T-helper 1 cell (primary cell): ENCODE data around the gene MLLT10.

ENCODE experiments used
- DNase-seq, 5 donors: peaks; one replicate each; pipeline ENCODE4 v3.0.0-alpha.2; 2012 to 2020

Gene MLLT10

DNA sequence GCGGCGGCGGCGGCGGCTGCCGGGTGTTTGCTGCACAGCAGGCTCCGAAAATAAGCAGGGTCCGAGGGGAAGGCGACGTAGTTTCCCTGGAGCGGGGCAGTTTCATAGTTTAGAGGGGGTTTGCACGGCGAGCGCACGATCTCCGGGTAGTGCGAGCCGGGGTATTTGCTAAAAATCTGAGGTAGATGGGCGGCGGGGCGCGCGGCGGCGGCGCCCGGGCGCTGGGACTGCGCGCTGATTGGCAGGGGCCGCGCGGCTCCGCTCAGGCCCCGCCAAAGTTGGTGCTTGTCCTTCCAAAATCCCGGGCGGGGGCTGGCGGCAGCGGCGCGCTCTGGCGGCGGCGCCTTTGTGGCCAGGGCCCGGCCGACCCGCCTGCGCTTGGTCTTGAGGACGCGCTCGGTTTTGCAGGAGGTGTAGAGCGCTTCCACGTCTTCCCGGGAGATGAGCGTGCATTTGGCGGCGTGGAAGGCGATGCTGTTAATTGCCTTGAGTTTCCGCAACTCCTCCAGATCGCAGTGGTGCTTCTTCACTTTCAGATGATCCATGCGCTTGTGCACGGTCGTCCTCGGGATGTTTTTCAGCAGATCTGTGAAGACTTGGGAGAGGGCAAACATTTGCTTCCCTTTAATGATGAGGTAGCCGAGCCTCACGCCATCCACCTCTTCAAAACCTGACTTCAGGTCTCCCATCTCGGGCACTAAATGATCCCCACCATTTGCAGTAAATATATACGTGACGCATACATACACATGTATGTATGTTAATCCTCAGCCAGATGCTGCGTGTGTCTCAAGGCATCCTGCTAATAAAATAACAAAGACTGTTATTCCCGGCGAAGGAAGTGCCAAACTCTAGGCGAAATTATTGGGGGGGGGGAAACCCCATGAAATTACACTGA is 16.6 kb upstream of the MLLT10 start:
- no peak for DNase-seq

DNA sequence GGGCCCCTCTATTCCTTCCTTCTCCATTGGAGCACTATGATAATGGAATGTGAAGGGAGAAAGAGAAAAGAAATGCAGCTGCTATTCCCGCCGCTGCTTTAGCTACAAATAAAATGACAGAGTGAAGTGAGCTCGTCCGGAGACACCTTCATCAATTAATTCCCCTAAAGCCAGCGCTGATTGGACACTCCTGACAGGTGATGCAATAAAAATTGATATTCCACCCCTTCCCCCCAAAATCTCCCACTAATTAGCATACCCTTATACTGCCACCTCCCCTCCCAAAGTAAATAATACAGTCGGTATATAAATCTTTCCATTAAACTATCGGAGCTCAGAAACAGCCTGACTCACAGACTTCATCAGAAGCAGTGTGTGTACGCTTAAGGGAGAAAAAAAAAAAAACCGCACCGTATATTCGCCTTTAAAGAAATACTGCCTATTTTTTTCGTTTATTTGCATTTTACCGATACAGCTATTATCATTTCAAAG is 15.8 kb upstream of the MLLT10 start:
- DNase-seq: no peak

DNA sequence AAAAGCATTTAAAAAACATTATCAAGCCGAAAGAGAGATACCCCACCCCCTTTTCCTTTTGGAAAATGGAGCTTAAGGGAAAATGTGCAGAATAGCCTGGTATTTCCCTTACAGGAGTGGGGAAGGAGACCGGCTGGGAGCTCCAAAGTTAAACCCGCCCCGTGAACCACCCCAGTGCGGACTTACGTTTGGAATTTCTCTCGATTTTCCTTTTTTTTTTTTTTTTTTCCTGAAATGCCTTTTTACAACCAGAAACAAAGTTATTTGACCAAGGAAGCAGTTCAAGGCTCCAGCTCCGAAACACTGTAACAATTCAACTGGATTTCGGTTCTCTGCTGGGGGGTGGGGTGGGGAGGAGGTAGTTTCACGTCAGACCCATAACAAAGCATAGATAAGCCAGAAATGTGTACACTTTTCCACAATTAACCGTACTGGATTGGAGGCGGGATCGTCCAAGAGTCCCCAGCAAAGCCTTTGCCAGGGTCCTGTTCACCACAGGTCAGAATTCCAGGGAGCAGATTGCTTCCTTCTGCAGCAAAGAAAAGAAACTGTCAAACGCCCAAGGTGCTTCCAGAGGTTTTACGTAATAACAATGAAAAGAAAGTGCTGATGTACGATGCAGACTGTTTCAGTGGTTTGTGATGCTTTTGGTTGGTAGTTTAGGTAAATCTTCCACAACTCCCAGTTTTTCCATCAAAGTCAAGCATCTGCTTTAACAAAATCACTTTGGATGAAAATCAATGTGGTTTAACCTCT is 15.2 kb upstream of the MLLT10 start:
- DNase-seq: no peak

DNA sequence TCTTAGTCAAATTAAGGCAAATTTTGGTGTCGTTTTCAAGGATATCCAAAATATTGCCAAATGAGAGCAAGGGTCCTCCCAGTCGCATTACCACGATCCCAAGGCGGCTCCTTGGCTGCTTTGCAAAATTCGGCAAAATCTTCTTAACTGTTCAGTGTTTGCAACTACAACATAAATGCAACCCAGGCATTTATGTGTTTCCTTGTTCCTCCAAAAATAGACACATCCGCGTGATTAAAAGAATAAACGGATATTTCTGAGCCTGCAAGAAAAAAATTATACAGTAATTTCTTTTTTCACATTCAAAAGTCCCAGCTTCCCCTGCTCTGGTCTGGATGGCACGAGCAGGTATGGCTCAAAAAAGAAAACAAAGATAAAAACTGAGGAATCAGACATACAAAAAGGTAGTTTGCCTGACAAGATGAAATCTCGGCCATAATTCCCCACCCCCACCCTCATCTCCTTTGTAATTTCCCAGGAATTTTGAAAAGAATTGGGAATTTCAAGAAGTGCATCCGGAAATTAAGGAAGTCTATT is 14.6 kb upstream of the MLLT10 start:
- no peak for DNase-seq

DNA sequence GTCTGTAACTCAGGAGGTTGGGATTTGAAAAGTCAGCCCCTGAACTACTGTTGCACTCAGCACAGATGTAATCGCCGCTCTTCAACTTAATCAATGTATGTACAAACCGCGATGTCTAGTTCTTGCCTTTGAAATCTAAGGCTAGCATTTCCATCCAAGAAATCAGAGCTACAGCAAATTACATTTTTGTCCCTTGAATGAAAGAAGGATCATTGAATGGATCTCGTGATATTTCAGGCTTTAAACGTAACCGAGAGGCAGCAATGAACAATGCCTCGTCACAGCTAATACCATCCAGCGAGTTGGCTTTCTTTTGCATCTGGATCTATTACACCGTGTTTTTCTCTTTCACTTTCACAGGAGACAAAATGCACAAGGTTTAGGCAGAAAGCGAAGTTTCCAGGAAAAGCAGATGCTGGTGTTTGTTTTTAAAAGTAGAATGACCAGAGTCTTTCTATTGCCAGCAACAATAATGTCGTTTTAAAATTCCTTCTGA is 14.0 kb upstream of the MLLT10 start:
- DNase-seq: peak in 1 of 5 donors; percentile 66

GRCh38 chr10:21520509-21520908 is 13.5 kb upstream of the MLLT10 start:
- no peak for DNase-seq

DNA sequence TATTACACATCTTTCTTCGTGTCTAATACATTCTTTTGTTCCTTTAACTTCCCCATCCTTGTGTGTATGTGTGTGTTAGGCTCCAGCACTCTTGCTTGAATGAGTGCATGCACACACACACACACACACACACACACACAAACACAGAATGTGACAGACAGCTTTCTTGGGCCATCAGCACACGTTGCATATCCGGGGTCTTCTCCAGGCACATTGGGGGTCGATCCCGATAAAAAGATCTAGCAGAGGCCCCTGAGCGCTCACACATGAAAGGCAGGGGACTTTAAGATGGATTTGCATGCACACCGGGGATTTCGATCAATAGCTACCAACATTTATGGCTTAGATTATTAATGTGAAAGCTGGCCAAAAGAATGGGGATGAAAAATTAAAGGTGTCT is 13.1 kb upstream of the MLLT10 start:
- DNase-seq: no peak

DNA sequence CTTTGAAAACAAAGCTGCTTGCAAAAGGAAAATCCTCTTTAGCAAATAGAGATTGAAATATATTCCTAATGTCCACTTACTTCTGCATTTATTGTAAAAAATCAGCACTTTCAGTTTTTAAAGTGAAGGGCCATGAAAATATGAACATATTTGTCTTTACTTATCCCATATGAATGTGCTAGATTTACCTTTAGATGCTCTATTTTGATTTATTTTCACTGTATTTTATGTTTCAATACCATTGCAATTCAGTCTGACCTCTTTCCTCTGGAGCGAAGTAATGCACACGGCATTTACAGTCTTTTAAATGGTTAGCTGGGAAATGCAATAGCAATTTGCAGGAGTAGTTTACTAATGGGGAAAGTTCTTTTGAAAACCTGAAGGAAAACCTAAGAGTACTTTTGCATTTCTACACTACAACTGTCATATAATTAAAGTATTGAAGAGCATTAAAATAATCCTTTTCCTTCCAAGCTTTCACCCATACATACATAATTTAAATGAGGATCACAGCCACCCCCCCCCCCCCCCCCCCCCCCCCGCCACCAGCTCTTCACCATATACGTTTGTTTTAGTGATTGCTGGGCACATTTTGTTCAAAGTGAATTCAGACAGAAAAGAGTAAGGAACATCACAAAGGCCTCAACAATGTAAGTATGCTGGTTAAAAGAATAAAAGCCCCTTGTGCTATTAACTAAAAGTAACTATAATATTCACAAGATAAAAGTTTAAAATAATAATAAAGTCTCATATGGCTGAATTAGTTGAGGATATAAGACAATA is 12.1 kb upstream of the MLLT10 start:
- no peak for DNase-seq

GRCh38 chr10:21522631-21523406 is 11.2 kb upstream of the MLLT10 start:
- no peak for DNase-seq

DNA sequence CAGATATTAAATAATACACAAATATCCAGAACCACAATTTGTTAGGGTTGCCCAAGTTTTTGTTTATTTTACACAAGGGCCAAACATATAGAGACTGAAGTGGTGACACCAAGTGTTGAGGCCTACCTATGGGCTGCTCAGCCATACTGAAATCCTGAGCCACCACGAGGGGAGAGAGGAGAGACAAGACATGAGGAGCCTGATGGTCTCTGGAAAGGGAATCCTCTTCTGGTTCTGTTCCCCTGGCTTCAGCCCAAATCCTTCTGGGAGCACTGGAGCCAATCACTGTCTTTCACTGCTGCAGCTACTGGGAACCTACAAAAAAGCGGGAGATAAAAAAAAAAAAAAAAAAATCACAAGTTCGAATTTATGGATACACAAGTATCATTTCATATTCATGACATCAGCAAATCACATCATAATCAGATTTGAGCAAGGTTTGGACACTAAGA is 10.4 kb upstream of the MLLT10 start:
- no peak for DNase-seq

DNA sequence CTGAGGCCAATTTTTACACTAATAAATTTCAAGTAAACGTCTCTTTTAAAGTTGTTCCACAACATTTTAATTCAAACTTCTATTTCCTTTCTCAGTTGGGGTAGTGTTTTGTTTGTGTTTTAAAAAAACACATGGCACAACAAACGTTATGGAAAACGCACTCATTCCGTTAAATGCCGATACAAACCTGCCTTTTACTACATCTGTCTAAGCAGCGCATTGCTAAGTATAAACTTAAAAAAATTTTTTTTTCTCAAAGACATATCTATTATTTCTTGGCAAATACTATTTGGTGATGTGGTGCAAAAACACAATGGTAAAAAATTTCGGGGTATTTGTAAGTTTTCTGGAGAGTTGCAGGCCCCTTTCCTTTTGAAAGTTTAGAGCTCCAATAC is 9.9 kb upstream of the MLLT10 start:
- no peak for DNase-seq

DNA sequence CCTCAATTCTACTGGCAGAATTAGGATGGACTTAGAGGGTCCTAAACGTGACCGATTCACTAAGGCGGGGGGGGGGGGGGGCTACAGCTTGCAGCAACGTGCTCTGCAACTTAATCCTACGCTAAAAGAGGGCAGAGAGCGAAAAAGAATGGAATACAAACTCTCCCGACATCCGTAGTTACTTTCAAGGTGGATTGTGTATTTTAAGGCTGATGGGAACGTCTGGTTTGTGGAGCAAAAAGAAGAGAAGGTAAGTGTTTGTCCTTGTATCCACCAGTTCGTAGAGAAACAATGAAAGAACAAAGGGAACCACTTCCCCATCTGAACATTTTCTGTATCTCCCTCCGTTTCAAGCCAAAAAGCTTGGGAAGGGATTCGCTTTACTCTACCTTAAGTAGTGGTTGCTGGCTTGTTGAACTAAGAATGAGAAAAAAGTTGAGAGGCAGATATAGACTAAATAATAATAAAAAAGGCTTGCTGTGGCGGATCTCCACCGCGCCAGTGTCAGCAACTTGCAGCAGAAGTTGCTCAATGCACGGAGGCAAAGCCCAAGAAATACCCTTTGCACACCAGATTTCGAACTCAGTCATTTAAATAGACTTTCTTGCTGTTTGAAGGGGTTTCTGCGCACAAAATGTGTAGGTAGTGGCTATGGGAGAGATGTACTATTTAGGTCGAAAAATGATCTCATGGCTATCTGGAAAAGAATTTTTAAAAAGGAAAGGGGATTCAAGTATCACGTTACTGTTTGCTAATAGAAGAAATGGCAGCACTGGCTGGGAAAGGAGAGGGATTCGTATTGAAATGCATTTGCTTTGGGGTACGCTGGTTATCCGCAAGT is 9.3 kb upstream of the MLLT10 start:
- no peak for DNase-seq

GRCh38 chr10:21525367-21526187 is 8.5 kb upstream of the MLLT10 start, which contains the start of gene SKIDA1:
Gene SKIDA1, minus strand, starts transcription at chr10:21525682. Its CDS starts 7,860 bp downstream, at chr10:21517822.
- DNase-seq: peak; percentile 33 to 68 (median 50)

- peak; percentile 42 to 59 (median 46) for DNase-seq
These were observed 7.7 kb upstream of the MLLT10 start for GRCh38 chr10:21526188-21526859.

DNA sequence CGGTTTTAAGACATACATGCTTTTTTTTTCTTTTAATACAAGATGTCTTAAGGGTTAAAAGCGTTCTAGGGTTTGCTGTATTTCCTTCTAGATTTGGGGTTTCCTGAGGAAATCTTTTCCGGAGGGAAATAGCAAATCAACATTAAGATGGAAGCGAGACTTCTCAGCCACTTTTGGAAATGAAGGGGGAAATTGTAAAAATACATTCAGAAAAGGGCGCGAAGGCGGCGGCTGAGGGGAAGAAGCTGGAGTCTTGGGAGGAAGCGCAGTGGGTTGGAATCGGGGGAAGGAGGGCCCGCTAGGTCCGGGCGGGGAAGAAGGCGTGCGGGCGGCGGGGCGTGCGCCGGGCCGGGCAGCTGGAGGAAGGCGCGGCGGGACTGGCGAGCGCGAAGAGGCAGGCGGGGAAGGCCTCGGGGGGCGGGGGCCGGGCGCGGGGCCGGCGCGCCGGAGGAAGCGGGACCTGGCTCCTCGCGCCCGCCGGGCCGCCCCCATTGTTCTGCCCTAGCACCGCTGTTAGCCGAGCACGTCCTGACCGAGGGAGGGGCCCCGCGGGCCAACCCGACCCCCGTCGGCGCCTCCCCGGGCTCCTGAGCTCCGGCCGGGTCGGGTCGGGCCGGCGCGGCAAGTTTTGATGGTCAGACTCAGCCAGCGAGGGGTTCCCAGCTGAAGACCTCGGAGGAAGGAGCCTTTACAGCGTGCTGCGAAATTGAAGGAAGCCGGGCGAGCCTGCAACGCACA is 7.0 kb upstream of the MLLT10 start:
- DNase-seq: peak in 4 of 5 donors; percentile 26 to 44 (median 28)

DNA sequence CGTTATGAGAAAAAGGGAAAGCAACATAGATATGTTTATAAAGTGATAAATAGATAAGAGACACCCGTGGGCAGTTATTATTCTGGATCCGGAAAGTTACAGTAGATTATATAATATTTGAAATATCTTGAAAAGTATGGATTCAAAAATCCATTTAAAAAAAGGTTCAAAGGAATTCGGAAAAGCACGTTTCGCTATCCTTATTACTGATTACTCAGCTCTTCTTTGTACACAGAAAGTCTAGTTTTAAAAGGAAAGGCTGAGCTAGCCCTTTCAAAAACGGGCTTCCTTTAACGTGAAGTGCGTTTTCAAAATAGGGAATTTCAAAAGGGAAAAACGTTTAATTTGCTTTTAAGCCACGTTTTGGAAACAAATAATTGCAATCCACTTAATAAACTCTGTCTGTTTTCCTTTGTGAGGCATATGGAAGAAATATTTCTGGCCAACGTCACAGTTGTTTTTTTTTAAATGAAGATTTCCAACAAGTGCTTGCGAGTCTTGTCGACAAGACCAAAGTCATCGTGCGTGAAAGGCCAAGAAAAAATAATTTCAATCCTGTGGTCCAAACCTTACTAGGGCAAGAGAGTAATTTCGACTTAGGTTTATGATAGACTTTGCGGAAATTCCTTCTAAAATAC is 6.3 kb upstream of the MLLT10 start:
- no peak for DNase-seq

DNA sequence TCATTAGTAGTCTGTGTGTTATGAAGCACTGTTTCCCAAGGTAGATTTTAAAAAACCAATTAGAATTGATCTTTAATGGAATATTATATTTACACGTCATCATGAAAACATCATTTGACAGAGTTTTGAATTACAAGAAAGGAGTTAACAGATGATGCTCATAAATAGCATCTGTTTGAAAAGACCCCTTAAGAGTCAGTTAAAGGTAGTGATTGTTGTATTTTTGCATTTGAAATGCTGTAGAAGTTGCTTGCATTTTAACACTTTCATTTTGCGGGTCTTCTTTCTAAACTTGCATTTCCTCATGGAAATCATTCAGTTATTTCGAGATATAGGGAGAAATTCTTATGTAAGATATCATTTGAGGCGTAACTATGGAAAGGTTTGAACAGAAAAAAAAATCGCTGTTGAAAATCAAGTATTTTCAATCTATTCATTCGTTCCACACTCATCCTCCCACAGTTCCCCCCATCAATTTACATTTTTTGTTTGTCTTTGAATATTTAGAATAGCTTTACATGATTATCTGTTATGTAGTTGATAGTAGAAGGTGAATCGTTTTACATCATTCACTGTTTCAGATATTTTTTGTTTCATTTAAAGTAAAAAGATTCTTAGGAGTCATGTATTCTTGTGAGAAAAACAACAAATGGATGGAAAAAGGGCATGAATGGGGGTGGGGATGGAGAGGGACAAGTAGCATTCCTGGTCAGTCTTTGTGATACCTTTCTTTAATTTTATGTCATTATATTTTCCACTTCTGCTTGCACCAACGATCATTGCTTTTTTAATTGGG is 5.6 kb upstream of the MLLT10 start:
- DNase-seq: no peak
